DND-41 (cell line): ENCODE measurements around the gene RAB3C.

Experiments
- EZH2 ChIP-seq: IDR thresholded peaks from 3 replicates; pipeline ENCODE4 v1.6.1; 2012; ENCODE audit warnings: borderline replicate concordance, low read depth, mild to moderate bottlenecking, moderate library complexity, low read length, inconsistent platforms; ENCODE audit not compliant: severe bottlenecking
- TF ChIP-seq, protein P1 (sequence below): IDR thresholded peaks from 2 replicates; pipeline ENCODE4 v1.5.1; 2012; ENCODE audit warnings: borderline replicate concordance, low read length, moderate library complexity, mild to moderate bottlenecking; ENCODE audit not compliant: poor library complexity, severe bottlenecking; ENCODE audit errors: extremely low read depth

DNA sequence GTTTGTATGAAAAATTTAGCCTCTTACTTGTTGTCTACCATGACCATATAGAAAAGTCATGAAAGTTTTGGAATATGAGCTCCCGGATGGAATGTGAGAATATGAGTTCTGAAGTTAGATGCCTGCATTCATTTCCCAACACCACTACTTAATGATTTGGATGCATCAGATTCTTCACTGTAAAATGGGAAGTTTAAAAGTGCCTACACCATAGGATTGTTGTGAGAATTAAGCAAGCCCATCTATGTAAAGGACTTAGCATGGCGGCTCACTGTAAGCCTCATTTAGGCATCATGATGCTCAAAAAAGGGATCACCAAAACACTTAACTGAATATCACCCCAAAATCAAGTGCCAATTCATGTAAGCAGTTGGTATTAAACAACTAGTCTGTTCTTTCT, 177.3 kb downstream of the RAB3C start:
- TF ChIP-seq, protein P1, sequence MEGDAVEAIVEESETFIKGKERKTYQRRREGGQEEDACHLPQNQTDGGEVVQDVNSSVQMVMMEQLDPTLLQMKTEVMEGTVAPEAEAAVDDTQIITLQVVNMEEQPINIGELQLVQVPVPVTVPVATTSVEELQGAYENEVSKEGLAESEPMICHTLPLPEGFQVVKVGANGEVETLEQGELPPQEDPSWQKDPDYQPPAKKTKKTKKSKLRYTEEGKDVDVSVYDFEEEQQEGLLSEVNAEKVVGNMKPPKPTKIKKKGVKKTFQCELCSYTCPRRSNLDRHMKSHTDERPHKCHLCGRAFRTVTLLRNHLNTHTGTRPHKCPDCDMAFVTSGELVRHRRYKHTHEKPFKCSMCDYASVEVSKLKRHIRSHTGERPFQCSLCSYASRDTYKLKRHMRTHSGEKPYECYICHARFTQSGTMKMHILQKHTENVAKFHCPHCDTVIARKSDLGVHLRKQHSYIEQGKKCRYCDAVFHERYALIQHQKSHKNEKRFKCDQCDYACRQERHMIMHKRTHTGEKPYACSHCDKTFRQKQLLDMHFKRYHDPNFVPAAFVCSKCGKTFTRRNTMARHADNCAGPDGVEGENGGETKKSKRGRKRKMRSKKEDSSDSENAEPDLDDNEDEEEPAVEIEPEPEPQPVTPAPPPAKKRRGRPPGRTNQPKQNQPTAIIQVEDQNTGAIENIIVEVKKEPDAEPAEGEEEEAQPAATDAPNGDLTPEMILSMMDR, result no peak
- TF ChIP-seq EZH2, result no peak
